ENCODE results near the gene MAP2K5.

MAP2K5 gene

GRCh38 chr15:67801142-67801541, 258.6 kb downstream of the MAP2K5 start:
- POLR2A ChIA-PET (ENCODE audit: low non-redundant PET): interaction anchor here (0.5 kb wide), 1 partner anchor 1158 kb away, joined by 3 read pairs; no protein-coding TSS in a partner anchor
- no peak for TF ChIP-seq CTCF (conservative IDR thresholded peaks at IDR 0.05; ENCODE audit: low read depth)
- no peak overlapping the region for H3K27ac ChIP-seq
- CTCF ChIA-PET: no interaction called here
- DNase-seq (ENCODE audit: low spot score): no peak

DNA sequence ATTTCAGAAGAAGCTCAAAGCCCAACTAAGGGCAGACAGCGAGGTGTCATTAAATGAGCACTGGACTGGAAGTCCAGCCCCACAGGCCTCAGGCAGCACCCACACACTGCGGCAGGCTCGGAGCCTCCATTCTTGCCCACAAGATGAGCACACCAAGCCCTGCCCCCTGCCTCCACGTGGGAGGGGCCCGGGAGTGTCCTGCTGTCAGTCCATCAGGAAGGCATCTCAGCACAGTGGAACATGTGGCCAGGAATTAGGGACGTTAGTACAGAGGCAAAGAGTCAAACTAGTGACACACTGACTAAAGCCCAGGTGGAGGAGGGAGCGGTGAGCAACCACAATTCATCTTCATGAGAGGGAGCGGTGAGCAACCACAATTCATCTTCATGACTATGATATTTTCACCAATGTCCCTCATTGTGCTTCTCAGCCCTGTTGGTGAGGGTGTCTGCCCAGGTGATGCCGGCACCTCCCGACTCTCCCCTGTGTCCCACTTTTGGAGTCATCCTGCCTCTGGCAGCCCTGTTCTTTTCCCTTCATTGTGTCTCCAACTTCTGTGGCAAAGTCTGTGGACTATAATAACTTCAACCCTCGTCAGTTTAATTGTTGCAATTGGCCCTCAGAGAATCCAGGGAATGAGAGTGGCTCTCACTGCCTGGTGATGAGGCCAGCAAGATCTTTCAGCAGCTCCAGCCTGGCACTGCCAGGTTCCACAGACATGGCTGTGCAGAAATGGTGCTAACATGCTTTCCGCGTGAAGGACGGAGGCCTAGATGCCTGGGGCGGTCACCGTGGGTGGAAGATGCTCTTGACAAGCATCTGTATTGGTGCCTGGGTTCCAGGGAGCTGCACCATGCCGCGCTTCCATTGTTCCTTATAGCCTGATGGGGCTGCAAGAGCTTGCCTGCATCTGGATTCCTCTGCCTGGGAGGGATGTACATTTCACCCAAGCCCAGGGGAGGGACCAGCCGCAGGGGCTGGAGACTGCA, 259.7 kb downstream of the MAP2K5 start:
- TF ChIP-seq CTCF (conservative IDR thresholded peaks at IDR 0.05; ENCODE audit: low read depth): no peak
- no peak overlapping the region for H3K27ac ChIP-seq
- no peak for DNase-seq (ENCODE audit: low spot score)
- POLR2A ChIA-PET (ENCODE audit: low non-redundant PET): no interaction called here
- CTCF ChIA-PET: interaction anchor here (0.6 kb wide), 1 partner anchor 409 kb away, joined by 3 read pairs; no protein-coding TSS in a partner anchor

GRCh38 chr15:67803299-67803698, 260.8 kb downstream of the MAP2K5 start:
- ChIA-PET POLR2A (ENCODE audit: low non-redundant PET) (no interaction called here), CTCF (no interaction called here)
- no peak overlapping the region for H3K27ac ChIP-seq
- TF ChIP-seq CTCF (conservative IDR thresholded peaks at IDR 0.05; ENCODE audit: low read depth): no peak
- no peak for DNase-seq (ENCODE audit: low spot score)

- no peak for DNase-seq (ENCODE audit: low spot score)
- TF ChIP-seq CTCF (conservative IDR thresholded peaks at IDR 0.05; ENCODE audit: low read depth): no peak
- ChIA-PET POLR2A (ENCODE audit: low non-redundant PET) (no interaction called here), CTCF (interaction anchor here (0.7 kb wide), 1 partner anchor 20 kb away, joined by 3 read pairs; no protein-coding TSS in a partner anchor)
- no peak overlapping the region for H3K27ac ChIP-seq
Observed at GRCh38 chr15:67803996-67804843, 261.7 kb downstream of the MAP2K5 start.

DNA sequence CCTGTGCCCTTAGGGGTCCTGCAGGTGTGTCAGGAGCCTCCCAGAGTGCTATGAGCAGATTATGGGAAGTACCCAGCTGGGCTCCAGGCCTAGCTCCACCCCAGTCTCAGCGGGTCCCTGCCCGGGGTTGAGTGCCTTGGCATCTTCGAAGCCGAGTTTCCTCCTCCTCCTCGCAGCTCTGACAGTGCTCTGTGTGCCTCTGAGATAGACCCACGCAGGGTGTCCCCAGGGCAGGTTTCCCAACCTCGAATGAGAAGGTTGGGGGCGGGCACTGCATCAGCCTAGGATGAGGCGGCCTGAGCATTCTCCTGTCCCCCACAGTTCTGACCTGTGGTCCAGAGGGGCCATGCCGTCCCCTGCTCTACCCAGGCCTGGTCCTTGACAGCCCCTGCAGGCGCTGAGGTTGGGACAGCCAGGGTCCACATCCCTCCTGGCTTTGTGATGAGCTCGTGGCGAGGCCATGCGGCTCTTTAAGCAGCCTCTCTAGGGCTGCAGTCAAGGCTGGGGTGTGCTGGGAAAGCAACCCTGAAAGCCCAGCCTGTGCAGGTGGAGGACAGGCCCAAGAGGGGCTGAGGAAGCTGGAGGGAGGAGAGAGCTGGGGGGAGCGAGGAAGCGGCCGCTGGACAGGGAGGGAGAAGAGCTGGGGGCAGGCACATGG, 262.6 kb downstream of the MAP2K5 start:
- no peak for DNase-seq (ENCODE audit: low spot score)
- TF ChIP-seq CTCF (conservative IDR thresholded peaks at IDR 0.05; ENCODE audit: low read depth): no peak
- POLR2A ChIA-PET (ENCODE audit: low non-redundant PET): no interaction called here
- CTCF ChIA-PET: interaction anchor here (0.7 kb wide), 1 partner anchor 405 kb away, joined by 3 read pairs; no protein-coding TSS in a partner anchor
- no peak overlapping the region for H3K27ac ChIP-seq

Measured in RWPE1 (cell line).